ENCODE measurements around the gene TMEM170B.
"Not testable (repeated sequence)": the region's sequence is repeated elsewhere in the genome, so short reads cannot be mapped to it uniquely, and the experiment has no call there.

- not testable (repeated sequence) for TF ChIP-seq MYC (IDR thresholded peaks at IDR 0.05; ENCODE audit: borderline replicate concordance, low read length); RNF2 (IDR thresholded peaks at IDR 0.05; ENCODE audit: borderline replicate concordance, low read depth); KDM1A (IDR thresholded peaks at IDR 0.05; ENCODE audit: low read depth); CTCF (IDR thresholded peaks at IDR 0.05); CBX2 (IDR thresholded peaks at IDR 0.05; ENCODE audit: borderline replicate concordance, low read depth); JUNB (IDR thresholded peaks at IDR 0.05); CEBPB (IDR thresholded peaks at IDR 0.05); POLR2A (IDR thresholded peaks at IDR 0.05; ENCODE audit: low read length)
Observed at GRCh38 chr6:11547846-11548245, 10.3 kb downstream of the TMEM170B start.

Data from A549 (cell line).